Body of pancreas (tissue), 4 donors: ENCODE data around the gene CISD3.

Experiments
- POLR2A ChIP-seq, 3 donors: fragments of 450-650 bp; IDR thresholded peaks; one replicate each; pipeline ENCODE4 v1.6.1; 2016; ENCODE audit warnings: antibody characterized with exemption in 3 of 3, mild to moderate bottlenecking in 2 of 3
- TF ChIP-seq, protein P1 (sequence below), 7 experiments: fragments of 450-650 bp in 4 of 7; fragments of 200-600 bp in 3 of 7; sonication (generic) in 3 of 7; IDR thresholded peaks; one replicate each; pipeline ENCODE4 v1.5.1; 2016 to 2019; ENCODE audit warnings: antibody characterized with exemption in 7 of 7

DNA sequence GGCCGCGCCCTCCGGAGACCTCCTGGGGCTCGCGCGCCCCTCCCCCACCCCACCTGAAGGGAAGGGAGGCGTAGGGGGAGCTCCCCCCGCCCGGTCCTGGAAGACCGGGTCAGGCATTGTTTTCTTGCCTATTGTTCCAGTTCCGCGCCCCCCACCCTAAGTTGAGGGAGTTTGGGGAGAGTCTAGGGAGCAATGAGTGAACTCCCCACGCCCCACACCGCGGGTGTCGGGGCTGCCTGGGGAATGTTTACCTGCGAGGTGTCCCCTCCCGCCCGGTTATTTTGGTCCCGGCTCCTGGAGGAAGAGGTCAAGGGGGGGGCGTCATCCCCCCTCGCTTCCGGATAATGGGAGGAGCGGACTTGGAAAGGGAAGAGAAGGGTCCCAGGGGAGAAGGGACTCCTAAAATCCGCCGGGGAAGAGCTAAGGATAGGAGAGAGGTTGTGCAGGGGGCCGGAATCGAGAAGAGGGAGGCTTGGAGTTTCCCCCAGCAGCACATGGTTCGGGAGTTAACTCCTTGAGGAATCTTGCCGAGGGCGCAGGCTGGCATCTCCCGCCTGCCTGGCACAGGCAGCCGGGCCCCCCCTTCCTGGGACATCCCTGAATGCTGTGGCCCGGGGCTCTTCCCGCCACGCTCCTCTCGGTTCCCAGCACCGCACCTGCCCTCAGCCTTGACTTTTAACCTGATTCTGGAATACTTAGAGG is 24.2 kb upstream of the CISD3 start:
- TF ChIP-seq, protein P1, sequence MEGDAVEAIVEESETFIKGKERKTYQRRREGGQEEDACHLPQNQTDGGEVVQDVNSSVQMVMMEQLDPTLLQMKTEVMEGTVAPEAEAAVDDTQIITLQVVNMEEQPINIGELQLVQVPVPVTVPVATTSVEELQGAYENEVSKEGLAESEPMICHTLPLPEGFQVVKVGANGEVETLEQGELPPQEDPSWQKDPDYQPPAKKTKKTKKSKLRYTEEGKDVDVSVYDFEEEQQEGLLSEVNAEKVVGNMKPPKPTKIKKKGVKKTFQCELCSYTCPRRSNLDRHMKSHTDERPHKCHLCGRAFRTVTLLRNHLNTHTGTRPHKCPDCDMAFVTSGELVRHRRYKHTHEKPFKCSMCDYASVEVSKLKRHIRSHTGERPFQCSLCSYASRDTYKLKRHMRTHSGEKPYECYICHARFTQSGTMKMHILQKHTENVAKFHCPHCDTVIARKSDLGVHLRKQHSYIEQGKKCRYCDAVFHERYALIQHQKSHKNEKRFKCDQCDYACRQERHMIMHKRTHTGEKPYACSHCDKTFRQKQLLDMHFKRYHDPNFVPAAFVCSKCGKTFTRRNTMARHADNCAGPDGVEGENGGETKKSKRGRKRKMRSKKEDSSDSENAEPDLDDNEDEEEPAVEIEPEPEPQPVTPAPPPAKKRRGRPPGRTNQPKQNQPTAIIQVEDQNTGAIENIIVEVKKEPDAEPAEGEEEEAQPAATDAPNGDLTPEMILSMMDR (IDR thresholded peaks at IDR 0.05) = no peak
- TF ChIP-seq POLR2A (IDR thresholded peaks at IDR 0.05) = no peak
